NOMO-1 treated with dmso at 0.1 percent for 144 hours (cell line): Measurements from ENCODE around the gene KIR3DL1.
"Not testable (repeated sequence)": the region's sequence is repeated elsewhere in the genome, so short reads cannot be mapped to it uniquely, and the experiment has no call there.

Experiments used
- DNase-seq: peaks from one replicate; lab custom pipeline; 2025; ENCODE audit not compliant: unreplicated experiment; lab: John Stamatoyannopoulos, UW

Gene KIR3DL1

GRCh38 chr19:54816251-54816650, at the start of gene KIR3DL1:
Gene KIR3DL1, plus strand, starts transcription at chr19:54816468.
- not testable (repeated sequence) for DNase-seq

- not testable (repeated sequence) for DNase-seq
These were observed 46.6 kb upstream of the KIR3DL1 start, which contains the start of gene KIR2DL1 for GRCh38 chr19:54769646-54770045. Gene KIR2DL1, plus strand, starts transcription at chr19:54769793. Its CDS starts 58 bp downstream, at chr19:54769851.

DNA sequence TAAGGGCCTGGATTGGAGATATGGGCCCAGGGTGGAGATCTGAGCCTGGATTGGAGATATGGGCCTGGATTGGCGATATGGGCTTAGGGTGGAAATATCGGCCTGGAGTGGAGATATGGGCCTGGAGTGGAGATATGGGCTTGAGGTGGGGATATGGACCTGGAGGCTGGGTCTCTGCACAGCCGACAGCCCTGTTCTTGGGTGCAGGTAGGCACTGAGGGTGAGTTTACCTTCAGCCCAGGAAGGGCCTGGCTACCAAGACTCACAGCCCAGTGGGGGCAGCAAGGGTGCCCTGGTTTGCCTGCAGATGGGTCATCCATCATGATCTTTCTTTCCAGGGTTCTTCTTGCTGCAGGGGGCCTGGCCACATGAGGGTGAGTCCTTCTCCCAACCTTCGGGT, 45.8 kb upstream of the KIR3DL1 start:
- DNase-seq, result not testable (repeated sequence)

- DNase-seq, result not testable (repeated sequence)
These were observed 45.0 kb upstream of the KIR3DL1 start for GRCh38 chr19:54771018-54771960.

DNA sequence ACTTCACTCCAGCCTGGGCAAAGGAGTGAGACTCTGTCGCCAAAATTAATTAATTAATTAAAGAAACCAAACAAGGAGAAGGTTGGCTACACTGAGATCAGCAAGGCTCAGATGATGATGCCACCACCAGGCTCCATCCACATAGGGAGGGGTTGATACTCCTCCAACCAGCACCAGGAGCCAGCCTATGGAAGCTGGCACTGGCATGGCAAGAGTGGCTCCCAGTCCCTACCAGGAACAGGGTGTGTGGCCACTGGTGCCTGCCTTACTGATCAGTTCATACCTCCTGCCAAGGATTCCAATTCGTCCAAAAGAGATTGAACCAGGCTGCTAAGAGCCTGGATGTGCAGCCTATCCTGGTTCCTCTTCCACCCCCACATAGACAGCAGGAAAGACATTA, 43.6 kb upstream of the KIR3DL1 start:
- not testable (repeated sequence) for DNase-seq

GRCh38 chr19:54775095-54775815, 41.0 kb upstream of the KIR3DL1 start:
- not testable (repeated sequence) for DNase-seq

GRCh38 chr19:54775830-54776229, 40.4 kb upstream of the KIR3DL1 start:
- DNase-seq, result not testable (repeated sequence)

DNA sequence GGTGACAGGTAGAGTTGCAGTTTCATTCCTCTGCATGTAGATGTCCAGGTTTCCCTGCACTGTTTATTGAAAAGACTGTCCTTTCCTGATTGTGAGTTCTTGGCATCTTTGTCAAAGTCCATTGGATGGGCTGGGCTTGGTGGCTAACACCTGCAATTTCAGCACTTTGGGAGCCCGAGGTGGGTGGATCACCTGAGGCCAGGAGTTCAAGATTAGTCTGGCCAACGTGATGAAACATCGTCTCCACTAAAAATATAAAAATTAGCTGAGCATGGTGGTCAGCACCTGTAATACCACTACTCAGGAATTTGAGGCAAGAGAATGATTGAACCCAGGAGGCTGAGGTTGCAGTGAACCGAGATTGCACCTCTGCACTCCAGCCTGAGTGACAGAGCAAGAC, 38.4 kb upstream of the KIR3DL1 start:
- not testable (repeated sequence) for DNase-seq

GRCh38 chr19:54778896-54779295, 37.4 kb upstream of the KIR3DL1 start:
- not testable (repeated sequence) for DNase-seq

- not testable (repeated sequence) for DNase-seq
These were observed 33.4 kb upstream of the KIR3DL1 start for GRCh38 chr19:54782916-54783315.

GRCh38 chr19:54786091-54786723, 30.1 kb upstream of the KIR3DL1 start:
- DNase-seq, result not testable (repeated sequence)

GRCh38 chr19:54788154-54788553, 28.1 kb upstream of the KIR3DL1 start:
- peak; percentile 26 for DNase-seq

DNA sequence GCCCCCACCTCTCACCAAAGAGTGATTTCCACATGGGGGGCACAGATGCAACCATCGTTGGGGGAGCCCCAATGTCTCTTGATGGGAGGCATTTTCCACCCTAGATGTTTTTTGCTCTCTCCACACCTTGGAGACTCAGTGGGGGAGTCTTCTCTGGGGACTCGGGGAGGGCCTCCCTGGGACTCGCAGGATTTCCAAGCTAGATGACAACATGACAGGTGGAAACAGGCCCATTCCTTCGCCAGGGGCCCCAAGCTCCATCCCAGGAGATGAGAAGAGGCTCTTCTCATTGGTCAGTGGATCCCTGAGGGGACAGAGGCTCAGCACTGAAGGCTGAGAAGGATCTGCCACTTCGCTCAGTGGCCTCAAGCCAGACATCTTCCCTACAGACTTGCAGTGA, 25.6 kb upstream of the KIR3DL1 start:
- DNase-seq, result no peak

- no peak for DNase-seq
These were observed 24.8 kb upstream of the KIR3DL1 start for GRCh38 chr19:54791476-54791875.

DNA sequence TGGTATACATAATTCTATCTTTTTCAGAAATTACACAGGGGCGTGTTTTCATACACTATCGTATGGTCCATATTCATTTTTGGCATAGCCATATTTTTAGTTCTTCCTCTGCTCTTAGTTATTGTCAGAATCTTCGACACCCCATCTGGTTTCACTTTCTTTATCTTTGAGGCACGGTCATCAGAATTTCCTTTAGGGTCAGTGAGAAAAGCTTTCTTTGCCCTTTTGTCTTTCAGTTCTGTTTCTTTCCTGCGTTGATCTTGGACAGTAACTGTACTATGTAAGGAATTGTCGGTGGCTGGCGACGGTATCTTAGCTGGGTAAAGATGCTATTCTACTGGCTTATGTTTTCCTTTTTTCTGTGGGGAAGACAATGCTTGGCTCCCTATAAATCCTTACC, 23.5 kb upstream of the KIR3DL1 start:
- peak; percentile 10 for DNase-seq

GRCh38 chr19:54795758-54796157, 20.5 kb upstream of the KIR3DL1 start:
- peak; percentile 79 for DNase-seq

GRCh38 chr19:54803410-54803809, 12.9 kb upstream of the KIR3DL1 start, which contains the start of gene KIR2DL4:
Gene KIR2DL4, plus strand, starts transcription at chr19:54803610. Its CDS starts 42 bp downstream, at chr19:54803652.
- no peak for DNase-seq

DNA sequence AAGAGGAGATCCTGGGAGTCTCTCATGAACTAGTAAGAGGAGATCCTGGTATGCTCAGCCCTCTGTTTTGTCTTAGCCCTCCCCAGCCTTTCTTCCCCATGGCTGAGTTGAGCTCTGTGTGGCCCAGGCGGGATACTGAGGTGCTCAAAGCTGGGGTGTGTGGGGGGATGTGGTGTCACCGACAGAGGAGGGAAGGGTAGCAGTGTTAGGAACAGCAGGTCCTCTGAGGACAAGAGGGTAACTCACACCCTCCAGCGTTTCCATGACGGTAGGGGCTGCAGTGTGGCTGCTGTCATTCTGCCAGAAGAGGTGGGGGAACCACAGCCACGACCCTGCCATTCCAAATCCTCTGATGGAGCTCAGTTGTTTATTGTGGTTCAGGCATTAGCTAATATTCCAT, 12.2 kb upstream of the KIR3DL1 start:
- no peak for DNase-seq

DNA sequence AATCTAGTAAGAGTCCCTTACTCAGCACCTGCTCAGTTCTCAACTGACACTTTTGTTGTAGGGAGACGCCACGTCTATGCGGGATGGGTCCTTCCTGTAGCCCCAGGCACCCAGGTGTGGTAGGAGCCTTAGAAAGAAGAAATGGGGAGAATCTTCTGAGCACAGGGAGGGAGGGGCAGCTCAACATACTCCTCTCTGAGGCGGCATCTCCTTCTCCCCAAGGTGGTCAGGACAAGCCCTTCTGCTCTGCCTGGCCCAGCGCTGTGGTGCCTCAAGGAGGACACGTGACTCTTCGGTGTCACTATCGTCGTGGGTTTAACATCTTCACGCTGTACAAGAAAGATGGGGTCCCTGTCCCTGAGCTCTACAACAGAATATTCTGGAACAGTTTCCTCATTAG, 11.7 kb upstream of the KIR3DL1 start:
- no peak for DNase-seq

DNA sequence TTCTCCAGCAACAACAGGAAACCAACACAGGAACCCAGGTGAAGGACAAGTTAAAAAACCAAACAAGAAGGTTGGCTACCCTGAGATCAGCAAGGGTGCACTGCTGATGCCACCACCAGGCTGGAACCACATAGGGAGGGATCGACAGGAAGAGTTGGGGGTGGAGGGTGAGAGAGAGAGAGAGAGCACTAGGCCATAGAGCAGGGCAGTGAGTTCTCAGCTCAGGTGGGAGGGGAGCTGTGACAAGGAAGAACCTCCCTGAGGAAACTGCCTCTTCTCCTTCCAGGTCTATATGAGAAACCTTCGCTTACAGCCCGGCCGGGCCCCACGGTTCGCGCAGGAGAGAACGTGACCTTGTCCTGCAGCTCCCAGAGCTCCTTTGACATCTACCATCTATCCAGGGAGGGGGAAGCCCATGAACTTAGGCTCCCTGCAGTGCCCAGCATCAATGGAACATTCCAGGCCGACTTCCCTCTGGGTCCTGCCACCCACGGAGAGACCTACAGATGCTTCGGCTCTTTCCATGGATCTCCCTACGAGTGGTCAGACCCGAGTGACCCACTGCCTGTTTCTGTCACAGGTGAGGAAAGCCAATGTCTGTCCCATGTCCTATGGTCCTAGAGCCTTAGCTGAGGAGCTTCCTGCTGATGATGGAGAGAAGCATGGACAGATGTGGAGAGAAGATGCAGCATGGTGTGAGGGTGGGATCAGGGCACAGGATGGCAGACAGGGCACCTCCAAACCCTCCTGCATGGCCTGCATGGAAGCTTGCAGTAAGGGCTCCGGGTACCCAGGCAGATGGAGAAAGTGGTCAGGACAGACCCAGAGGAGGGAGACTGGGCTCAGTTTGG, 10.4 kb upstream of the KIR3DL1 start:
- DNase-seq, result no peak
